OCI-LY7 (cell line): Measurements from ENCODE around the gene MOCS3. TPM values are rescaled to one million over a fixed set of nuclear protein-coding genes. Genes with fewer than 3 reads are reported as not detected.

Experiments used
- BruUV-seq: library from RNA; stranded (reverse); fragments of 400-500 nt; replicated peaks from 2 replicates; lab custom pipeline; 2021; lab: Mats Ljungman, UMichigan
- CTCF ChIA-PET: fragments of 300-600 bp; sonication (Branson Sonifier 250); formaldehyde crosslinking; loops from one replicate; lab custom pipeline; 2022; ENCODE audit warnings: antibody characterized with exemption; ENCODE audit not compliant: unreplicated experiment; lab: Charles Lee
- POLR2A ChIA-PET: fragments of 300-600 bp; sonication (Branson Sonifier 250); formaldehyde crosslinking; loops from one replicate; lab custom pipeline; 2022; ENCODE audit warnings: antibody characterized with exemption; lab: Charles Lee
- DNase-seq: peaks from one replicate; pipeline ENCODE4 v3.0.0-alpha.2; 2015; ENCODE audit warnings: low spot score
- H2AFZ ChIP-seq: fragments of 200-600 bp; sonication (generic), shearing (Covaris generic); 2 replicates; pipeline ENCODE4 v1.6.1; 2014; ENCODE audit warnings: mild to moderate bottlenecking, antibody characterized with exemption, low read length, moderate library complexity
- H3K27ac ChIP-seq: fragments of 200-600 bp; sonication (generic); 2 replicates; pipeline ENCODE4 v1.5.1; 2014; ENCODE audit warnings: mixed run types, low read depth, mild to moderate bottlenecking, moderate library complexity, low read length, inconsistent platforms; ENCODE audit not compliant: poor library complexity, severe bottlenecking
- H3K36me3 ChIP-seq: fragments of 200-600 bp; sonication (generic); 2 replicates; pipeline ENCODE4 v1.6.1; 2014; ENCODE audit warnings: mild to moderate bottlenecking, antibody characterized with exemption, low read length, moderate library complexity, mixed read lengths; ENCODE audit not compliant: insufficient read depth
- H3K4me1 ChIP-seq: fragments of 200-600 bp; sonication (generic); 2 replicates; pipeline ENCODE4 v1.5.1; 2014; ENCODE audit warnings: mild to moderate bottlenecking, low read length; ENCODE audit not compliant: insufficient read depth, poor library complexity, severe bottlenecking
- H3K4me2 ChIP-seq: fragments of 200-600 bp; sonication (generic); 2 replicates; pipeline ENCODE4 v1.6.1; 2014; ENCODE audit warnings: mild to moderate bottlenecking, low read length
- H3K4me3 ChIP-seq: fragments of 200-600 bp; sonication (generic); 2 replicates; pipeline ENCODE4 v1.5.1; 2014; ENCODE audit warnings: mild to moderate bottlenecking, low read depth, low read length; ENCODE audit not compliant: poor library complexity, severe bottlenecking
- H3K79me2 ChIP-seq: fragments of 200-600 bp; sonication (generic); 2 replicates; pipeline ENCODE4 v1.6.1; 2016; ENCODE audit warnings: low read depth, mild to moderate bottlenecking, low read length, moderate library complexity, mixed read lengths; ENCODE audit not compliant: insufficient read depth
- H3K9me2 ChIP-seq: fragments of 200-600 bp; sonication (generic); 2 replicates; pipeline ENCODE4 v1.6.1; 2016; ENCODE audit warnings: mild to moderate bottlenecking, low read length, mixed read lengths; ENCODE audit not compliant: insufficient read depth
- H3K9me3 ChIP-seq: fragments of 200-600 bp; sonication (generic); 2 replicates; pipeline ENCODE4 v1.6.1; 2014; ENCODE audit warnings: mild to moderate bottlenecking, mixed run types, low read length, mixed read lengths
- H4K20me1 ChIP-seq: fragments of 200-600 bp; sonication (generic); 2 replicates; pipeline ENCODE4 v1.6.1; 2014; ENCODE audit warnings: mild to moderate bottlenecking, antibody characterized with exemption, low read length, moderate library complexity, mixed read lengths; ENCODE audit not compliant: insufficient read depth
- CTCF ChIP-seq: fragments of 200-600 bp; sonication (generic); conservative IDR thresholded peaks from 2 replicates; pipeline ENCODE4 v1.5.1; 2014; ENCODE audit warnings: mild to moderate bottlenecking, antibody characterized with exemption, low read length, moderate library complexity, mixed read lengths
- EZH2phosphoT487 ChIP-seq: fragments of 200-600 bp; sonication (generic); IDR thresholded peaks from 2 replicates; pipeline ENCODE4 v1.6.1; 2018; ENCODE audit warnings: low read depth, borderline replicate concordance, mild to moderate bottlenecking, mixed run types, antibody characterized with exemption, low read length, moderate library complexity, mixed read lengths
- intact Hi-C: fragments of 100-400 bp; cut with micrococcal nuclease; formaldehyde crosslinking; loops from one replicate; pipeline ENCODE4 v1.10.0; 2022; ENCODE audit not compliant: unreplicated experiment
- total RNA-seq, 2 experiments: library from RNA; depleted of rRNA in 1 of 2; stranded (reverse); fragments of >200 nt in 1 of 2; shearing (Covaris generic) in 1 of 2; gene quantifications; 2 replicates each; pipeline ENCODE4 v1.2.3, GENCODE V29; 2014 to 2022

Gene MOCS3
- total RNA-seq, 2 experiments from 2014 or later = 5.8 to 7.7 TPM

GRCh38 chr20:51008718-51009117, 50.1 kb downstream of the MOCS3 start:
- no peaks in the 10 kb centered on the region for H3K9me2 ChIP-seq
- H3K9me3 ChIP-seq = no peaks in the 10 kb centered on the region
- BruUV-seq = no TSS peak
- no peak overlapping the region for H3K4me2 ChIP-seq
- intact Hi-C loops = no loop called here
- no peak overlapping the region for H3K4me3 ChIP-seq
- H3K27ac ChIP-seq = no peak overlapping the region
- no peak for DNase-seq
- no peaks in the 10 kb centered on the region for H3K36me3 ChIP-seq
- no peaks in the 10 kb centered on the region for H3K79me2 ChIP-seq
- TF ChIP-seq CTCF = no peak
- TF ChIP-seq EZH2phosphoT487 = no peak
- H2AFZ ChIP-seq = no peak overlapping the region
- ChIA-PET CTCF (no interaction called here), POLR2A (no interaction called here)
- no peaks in the 10 kb centered on the region for H3K4me1 ChIP-seq
- no peaks in the 10 kb centered on the region for H4K20me1 ChIP-seq

GRCh38 chr20:51009303-51010042, 50.9 kb downstream of the MOCS3 start:
- Histone ChIP-seq H3K9me2 (no peaks in the 10 kb centered on the region), H3K36me3 (no peaks in the 10 kb centered on the region), H3K79me2 (no peaks in the 10 kb centered on the region), H3K27ac (no peak overlapping the region), H3K9me3 (no peaks in the 10 kb centered on the region), H3K4me1 (no peaks in the 10 kb centered on the region), H3K4me3 (no peak overlapping the region), H3K4me2 (no peak overlapping the region), H4K20me1 (no peaks in the 10 kb centered on the region), H2AFZ (no peak overlapping the region)
- TF ChIP-seq EZH2phosphoT487 (no peak), CTCF (no peak)
- DNase-seq = no peak
- ChIA-PET CTCF (no interaction called here), POLR2A (no interaction called here)
- no TSS peak for BruUV-seq
- intact Hi-C loops = no loop called here

- intact Hi-C loops = no loop called here
- Histone ChIP-seq H3K9me2 (no peaks in the 10 kb centered on the region), H3K4me3 (no peak overlapping the region), H3K4me2 (no peak overlapping the region), H3K27ac (no peak overlapping the region), H3K36me3 (no peaks in the 10 kb centered on the region), H3K4me1 (no peaks in the 10 kb centered on the region), H3K9me3 (no peaks in the 10 kb centered on the region), H4K20me1 (no peaks in the 10 kb centered on the region), H3K79me2 (no peaks in the 10 kb centered on the region), H2AFZ (no peak overlapping the region)
- no TSS peak for BruUV-seq
- TF ChIP-seq EZH2phosphoT487 (no peak), CTCF (no peak)
- no peak for DNase-seq
- ChIA-PET CTCF (no interaction called here), POLR2A (no interaction called here)
Observed at GRCh38 chr20:51010043-51010365, 51.4 kb downstream of the MOCS3 start.
